ENCODE measurements around the gene VWA3B.

Gene VWA3B

GRCh38 chr2:98050070-98050469 lies 36.9 kb upstream of the VWA3B start:
- TF ChIP-seq ZFX (IDR thresholded peaks at IDR 0.05) = no peak
- no peak for TF ChIP-seq CTCF (conservative IDR thresholded peaks at IDR 0.05)
- no peak overlapping the region for H3K27ac ChIP-seq

- TF ChIP-seq ZFX (IDR thresholded peaks at IDR 0.05) (no peak), CTCF (conservative IDR thresholded peaks at IDR 0.05) (no peak)
These were observed 28.6 kb upstream of the VWA3B start for GRCh38 chr2:98058191-98058975.

GRCh38 chr2:98060277-98060676 lies 26.7 kb upstream of the VWA3B start:
- no peak overlapping the region for H3K27ac ChIP-seq
- TF ChIP-seq CTCF (conservative IDR thresholded peaks at IDR 0.05) (no peak), ZFX (IDR thresholded peaks at IDR 0.05) (no peak)

More at GRCh38 chr2:98058191-98058975, 28.6 kb upstream of the VWA3B start:
- no peak overlapping the region for H3K27ac ChIP-seq

- no peak for TF ChIP-seq ZFX (IDR thresholded peaks at IDR 0.05)
- TF ChIP-seq CTCF (conservative IDR thresholded peaks at IDR 0.05) = no peak
These were observed 23.6 kb upstream of the VWA3B start for GRCh38 chr2:98063291-98063854.

GRCh38 chr2:98065808-98066207 lies 21.2 kb upstream of the VWA3B start:
- no peak overlapping the region for H3K27ac ChIP-seq
- TF ChIP-seq CTCF (conservative IDR thresholded peaks at IDR 0.05) = no peak
- TF ChIP-seq ZFX (IDR thresholded peaks at IDR 0.05) = no peak

More at GRCh38 chr2:98063291-98063854, 23.6 kb upstream of the VWA3B start:
- no peak overlapping the region for H3K27ac ChIP-seq

GRCh38 chr2:98067160-98067559 lies 19.8 kb upstream of the VWA3B start:
- TF ChIP-seq ZFX (IDR thresholded peaks at IDR 0.05) = no peak
- no peak for TF ChIP-seq CTCF (conservative IDR thresholded peaks at IDR 0.05)
- H3K27ac ChIP-seq = no peak overlapping the region

GRCh38 chr2:98070081-98070480 lies 16.9 kb upstream of the VWA3B start:
- H3K27ac ChIP-seq = no peak overlapping the region
- TF ChIP-seq CTCF (conservative IDR thresholded peaks at IDR 0.05) (no peak), ZFX (IDR thresholded peaks at IDR 0.05) (no peak)
